HepG2 (cell line): ENCODE results near the gene TOMM7.

ENCODE experiments used
- CEBPB ChIP-seq: IDR thresholded peaks from 2 replicates; pipeline ENCODE4 v1.6.1; 2011; ENCODE audit warnings: low read depth, low read length, improper control_type of control experiment, borderline replicate concordance
- CERS6 ChIP-seq: sonication (generic); formaldehyde crosslinking; IDR thresholded peaks from 2 replicates; pipeline ENCODE4 v1.5.0; 2020; ENCODE audit warnings: missing genetic modification reagents
- ETS1 ChIP-seq: sonication (generic); formaldehyde crosslinking; IDR thresholded peaks from 2 replicates; pipeline ENCODE4 v1.4.0; 2020; ENCODE audit warnings: missing genetic modification reagents
- KDM4B ChIP-seq: sonication (generic); formaldehyde crosslinking; IDR thresholded peaks from 2 replicates; pipeline ENCODE4 v1.4.0; 2020; ENCODE audit warnings: missing genetic modification reagents
- KLF16 ChIP-seq, 2 experiments: sonication (generic) in 1 of 2; formaldehyde crosslinking in 1 of 2; IDR thresholded peaks; 2 replicates each; pipeline versions ENCODE4 v1.6.1 to v1.8.0; 2016 to 2023; ENCODE audit warnings: missing genetic modification reagents in 2 of 2, missing compliant biosample characterization in 1 of 2
- MAX ChIP-seq: IDR thresholded peaks from 2 replicates; pipeline ENCODE4 v1.6.1; 2012; ENCODE audit warnings: inconsistent platforms
- NFE2L2 ChIP-seq: fragments of 150-350 bp; IDR thresholded peaks from 2 replicates; pipeline ENCODE4 v1.6.1; 2014; ENCODE audit warnings: low read length
- RAD21 ChIP-seq: fragments of 450-650 bp; formaldehyde crosslinking; IDR thresholded peaks from 2 replicates; pipeline ENCODE4 v1.5.0; 2020; ENCODE audit warnings: mild to moderate bottlenecking
- RXRB ChIP-seq: IDR thresholded peaks from 2 replicates; pipeline ENCODE4 v1.6.1; 2016; ENCODE audit warnings: borderline replicate concordance, missing genetic modification reagents, missing compliant biosample characterization
- ZNF274 ChIP-seq: sonication (generic); formaldehyde crosslinking; IDR thresholded peaks from 2 replicates; pipeline ENCODE4 v1.5.1; 2020; ENCODE audit warnings: mild to moderate bottlenecking, missing genetic modification reagents
- ZNF337 ChIP-seq: sonication (generic); formaldehyde crosslinking; IDR thresholded peaks from 2 replicates; pipeline ENCODE4 v1.5.1; 2020; ENCODE audit warnings: missing genetic modification reagents, low read depth, mild to moderate bottlenecking, borderline replicate concordance
- TF ChIP-seq, protein P1 (sequence below): sonication (generic); formaldehyde crosslinking; conservative IDR thresholded peaks from 2 replicates; pipeline ENCODE4 v1.4.0; 2020; ENCODE audit warnings: missing genetic modification reagents
- TF ChIP-seq, protein P2 (sequence below): sonication (generic); formaldehyde crosslinking; IDR thresholded peaks from 2 replicates; pipeline ENCODE4 v1.5.0; 2020; ENCODE audit warnings: missing genetic modification reagents

- TF ChIP-seq RXRB (CRISPR knock-in tag) (no peak), ETS1 (CRISPR knock-in tag) (no peak), CEBPB (no peak), MAX (no peak), ZNF274 (no peak), KLF16 (CRISPR knock-in tag; IDR thresholded peaks at IDR 0.05) (no peak), NFE2L2 (no peak), ZNF337 (no peak), KDM4B (no peak), RAD21 (CRISPR knock-in tag) (no peak), CERS6 (CRISPR knock-in tag) (no peak)
- TF ChIP-seq, protein P1, sequence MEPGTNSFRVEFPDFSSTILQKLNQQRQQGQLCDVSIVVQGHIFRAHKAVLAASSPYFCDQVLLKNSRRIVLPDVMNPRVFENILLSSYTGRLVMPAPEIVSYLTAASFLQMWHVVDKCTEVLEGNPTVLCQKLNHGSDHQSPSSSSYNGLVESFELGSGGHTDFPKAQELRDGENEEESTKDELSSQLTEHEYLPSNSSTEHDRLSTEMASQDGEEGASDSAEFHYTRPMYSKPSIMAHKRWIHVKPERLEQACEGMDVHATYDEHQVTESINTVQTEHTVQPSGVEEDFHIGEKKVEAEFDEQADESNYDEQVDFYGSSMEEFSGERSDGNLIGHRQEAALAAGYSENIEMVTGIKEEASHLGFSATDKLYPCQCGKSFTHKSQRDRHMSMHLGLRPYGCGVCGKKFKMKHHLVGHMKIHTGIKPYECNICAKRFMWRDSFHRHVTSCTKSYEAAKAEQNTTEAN (CRISPR knock-in tag): no peak
- TF ChIP-seq, protein P2, sequence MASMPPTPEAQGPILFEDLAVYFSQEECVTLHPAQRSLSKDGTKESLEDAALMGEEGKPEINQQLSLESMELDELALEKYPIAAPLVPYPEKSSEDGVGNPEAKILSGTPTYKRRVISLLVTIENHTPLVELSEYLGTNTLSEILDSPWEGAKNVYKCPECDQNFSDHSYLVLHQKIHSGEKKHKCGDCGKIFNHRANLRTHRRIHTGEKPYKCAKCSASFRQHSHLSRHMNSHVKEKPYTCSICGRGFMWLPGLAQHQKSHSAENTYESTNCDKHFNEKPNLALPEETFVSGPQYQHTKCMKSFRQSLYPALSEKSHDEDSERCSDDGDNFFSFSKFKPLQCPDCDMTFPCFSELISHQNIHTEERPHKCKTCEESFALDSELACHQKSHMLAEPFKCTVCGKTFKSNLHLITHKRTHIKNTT (CRISPR knock-in tag): no peak
These were observed 31.2 kb downstream of the TOMM7 start for GRCh38 chr7:22791204-22792158.
